Left renal cortex interstitium (tissue), 4 donors: ENCODE measurements around the gene MICU1. TPM values are rescaled to one million over a fixed set of nuclear protein-coding genes. Genes with fewer than 3 reads are reported as not detected.
"Not testable (repeated sequence)": the region's sequence is repeated elsewhere in the genome, so short reads cannot be mapped to it uniquely, and the experiment has no call there.

Source experiments
- DNase-seq, 4 donors: peaks; one replicate each; pipeline ENCODE4 v3.0.0-alpha.2; 2013; ENCODE audit warnings: low read depth in 4 of 4, low spot score in 2 of 4, missing footprints in 1 of 4
- polyA plus RNA-seq, 4 donors: library from polyadenylated mRNA; unstranded; fragments of 120-200 nt; gene quantifications; one replicate each; pipeline ENCODE4 v1.2.1, GENCODE V29; 2013; ENCODE audit not compliant: insufficient read length in 4 of 4

Gene MICU1
- polyA plus RNA-seq, 4 donors = 66.3 to 91.3 (median 75.7) TPM

GRCh38 chr10:72567421-72567820 lies 58.5 kb downstream of the MICU1 start:
- no peak for DNase-seq

DNA sequence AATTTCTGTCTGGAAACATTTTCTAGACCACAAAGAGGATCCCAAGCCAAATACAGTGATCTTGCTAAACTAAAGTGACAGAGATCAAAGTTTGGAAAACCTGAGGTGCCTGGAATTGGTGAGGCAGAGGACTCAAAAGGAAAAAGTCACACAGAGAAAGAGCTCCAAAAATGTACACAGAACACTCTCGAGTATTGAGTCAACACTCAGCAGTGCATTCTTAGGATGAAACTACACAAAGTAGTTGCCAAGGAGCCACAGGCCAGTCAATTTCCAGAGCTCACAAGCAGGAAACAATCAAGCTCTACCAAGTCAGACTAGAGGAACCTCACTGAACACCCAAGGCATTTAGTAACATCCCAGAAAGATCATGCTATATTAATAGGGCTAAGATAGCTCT lies 61.3 kb downstream of the MICU1 start:
- DNase-seq = no peak

DNA sequence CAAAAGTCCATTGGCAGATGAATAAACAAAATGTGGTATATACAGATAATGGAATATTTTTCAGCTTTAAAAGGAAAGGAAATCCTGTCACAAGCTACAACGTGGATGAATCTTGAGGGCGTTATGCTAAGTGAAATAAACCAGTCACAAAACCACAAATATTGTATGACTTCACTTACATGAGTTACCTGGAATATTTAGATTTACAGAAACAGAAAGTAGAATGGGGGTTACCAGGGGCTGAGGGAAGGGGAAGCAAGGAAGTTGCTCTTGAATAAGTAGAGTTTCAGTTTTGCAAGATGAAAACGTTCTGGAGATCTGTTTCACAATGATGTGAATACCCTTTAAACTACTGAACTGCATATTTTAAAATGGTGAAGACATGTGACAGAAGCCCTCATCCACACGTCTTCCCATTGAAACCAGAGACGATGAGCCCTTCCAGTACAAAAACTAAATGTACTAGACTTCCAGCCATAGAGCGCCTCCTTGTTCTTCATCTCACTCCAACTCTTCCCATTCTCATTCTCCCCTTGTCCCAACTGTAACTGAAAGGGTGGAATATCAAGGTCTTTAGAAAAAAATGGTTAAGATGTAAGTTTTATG lies 62.4 kb downstream of the MICU1 start:
- DNase-seq = no peak

- DNase-seq = no peak
Measured at GRCh38 chr10:72561745-72562166, 64.1 kb downstream of the MICU1 start.

- DNase-seq = no peak
Measured at GRCh38 chr10:72557362-72557761, 68.5 kb downstream of the MICU1 start.

GRCh38 chr10:72552857-72553256 lies 73.0 kb downstream of the MICU1 start:
- DNase-seq = no peak

GRCh38 chr10:72550239-72550638 lies 75.6 kb downstream of the MICU1 start:
- DNase-seq = no peak

DNA sequence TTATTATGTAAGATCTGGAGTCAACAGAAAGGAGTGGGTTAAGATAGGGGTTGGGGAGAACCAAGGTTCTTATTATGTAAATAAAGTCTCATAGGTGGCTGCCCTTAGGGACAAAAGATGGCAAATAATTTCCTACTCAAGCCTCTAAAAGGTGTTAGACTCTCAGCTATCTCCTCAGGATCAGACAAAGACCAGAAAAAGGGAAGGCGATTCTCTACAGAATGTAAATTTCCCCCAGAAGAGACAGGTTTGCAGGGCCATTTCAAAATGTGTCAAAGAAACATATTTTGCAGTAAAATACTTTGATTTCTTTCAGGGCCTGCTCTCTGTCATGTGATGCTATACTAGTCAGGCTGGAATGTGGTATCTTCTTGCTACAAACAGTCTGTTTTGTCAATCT lies 80.3 kb downstream of the MICU1 start:
- DNase-seq = no peak

DNA sequence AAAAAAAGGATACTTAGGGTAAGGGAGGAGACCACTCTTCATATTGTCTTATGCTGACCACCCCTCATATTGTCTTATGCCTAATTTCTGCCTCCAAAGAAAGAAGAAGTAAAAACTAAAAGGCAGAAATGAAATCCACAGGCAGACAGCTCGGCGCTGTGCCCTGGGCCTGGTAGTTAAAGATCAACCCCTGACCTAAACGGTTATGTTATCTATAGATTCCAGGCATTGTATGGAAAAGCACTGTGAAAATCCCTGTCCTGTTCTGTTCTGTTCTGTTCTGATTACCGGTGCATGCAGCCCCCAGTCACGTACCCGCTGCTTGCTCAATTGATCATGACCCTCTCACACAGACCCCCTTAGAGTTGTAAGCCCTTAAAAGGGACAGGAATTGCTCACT lies 82.0 kb downstream of the MICU1 start:
- DNase-seq = not testable (repeated sequence)

DNA sequence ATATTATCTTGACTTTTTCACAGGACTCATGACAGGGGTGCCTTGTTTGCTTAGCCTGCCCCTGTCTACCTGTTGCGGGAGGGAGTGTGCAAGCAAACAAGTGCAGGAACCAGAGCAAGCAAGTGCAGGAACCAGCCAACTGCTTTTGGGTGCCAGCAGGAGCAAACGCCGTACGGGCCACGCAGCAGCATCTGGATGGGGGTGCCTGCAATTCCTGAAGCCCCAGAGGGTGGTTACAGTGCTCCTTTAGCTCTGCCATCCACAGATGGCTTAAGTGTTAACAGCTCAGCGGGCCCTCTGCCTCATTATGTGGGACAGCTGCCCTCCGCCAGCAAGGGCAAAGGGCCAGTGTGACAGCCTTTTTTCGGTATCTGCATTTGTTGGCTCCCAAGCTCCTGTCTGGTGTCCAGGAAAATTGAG lies 83.5 kb downstream of the MICU1 start:
- no peak for DNase-seq

DNA sequence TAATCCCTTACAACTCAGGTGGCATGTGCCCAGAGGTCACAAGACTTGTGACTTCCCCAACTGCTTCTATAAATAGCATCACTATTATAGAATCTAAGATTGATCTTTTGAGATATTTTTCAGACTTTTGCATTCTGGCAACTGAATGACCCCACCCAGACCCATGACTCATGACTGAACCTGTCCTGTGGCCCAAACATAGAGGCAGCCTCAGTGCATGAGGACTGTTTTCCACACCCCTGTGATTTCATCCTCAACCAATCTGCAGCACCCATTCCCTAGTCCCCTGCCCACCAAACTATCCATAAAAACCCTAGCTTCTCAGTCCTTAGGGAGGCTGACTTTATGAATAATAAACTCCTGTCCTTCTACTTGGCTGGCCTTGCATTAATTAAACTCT lies 84.5 kb downstream of the MICU1 start:
- DNase-seq = no peak

DNA sequence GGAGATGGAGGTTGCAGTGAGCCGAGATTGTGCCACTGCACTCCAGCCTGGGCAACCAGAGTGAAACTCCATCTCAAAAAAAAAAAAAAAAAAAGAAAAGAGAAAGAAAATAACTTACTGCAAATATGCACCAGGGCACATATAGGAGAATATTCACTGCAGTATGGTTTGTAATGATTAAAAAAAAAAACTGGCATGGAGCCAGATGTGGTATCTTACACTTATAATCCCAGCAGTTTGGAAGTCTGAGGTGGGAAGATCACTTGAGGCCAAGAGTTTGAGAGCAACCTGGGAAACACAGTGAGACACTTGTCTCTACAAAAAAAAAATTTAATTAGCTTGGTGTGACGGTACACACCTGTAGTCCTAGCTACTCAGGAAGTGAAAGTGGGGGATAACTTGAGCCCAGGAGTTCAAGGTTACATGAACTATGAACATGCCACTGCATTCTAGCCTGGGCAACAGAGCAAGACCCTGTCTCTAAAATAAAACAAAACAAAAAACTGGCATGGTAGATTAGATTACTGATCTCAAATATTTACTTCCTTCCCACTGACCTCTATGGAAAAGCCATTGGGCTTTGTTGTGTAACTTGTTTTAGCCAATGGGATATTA lies 85.6 kb downstream of the MICU1 start:
- no peak for DNase-seq

DNA sequence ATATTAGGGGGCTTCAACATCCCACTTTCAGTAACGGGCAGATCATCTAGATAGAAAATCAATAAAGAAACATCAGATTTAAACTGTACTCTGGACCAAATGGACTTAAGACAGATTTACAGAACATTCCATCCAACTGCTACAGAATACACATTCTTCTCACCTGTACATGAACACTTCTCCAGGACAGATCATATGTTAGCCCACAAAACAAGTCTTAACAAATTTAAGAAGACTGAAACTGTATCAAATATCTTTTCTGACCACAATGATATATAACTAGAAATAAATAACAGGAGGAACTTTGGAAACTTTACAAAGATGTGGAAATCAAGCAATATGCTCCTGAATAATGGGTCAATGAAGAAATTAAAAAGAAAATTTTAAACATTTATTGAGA lies 86.7 kb downstream of the MICU1 start:
- no peak for DNase-seq

DNA sequence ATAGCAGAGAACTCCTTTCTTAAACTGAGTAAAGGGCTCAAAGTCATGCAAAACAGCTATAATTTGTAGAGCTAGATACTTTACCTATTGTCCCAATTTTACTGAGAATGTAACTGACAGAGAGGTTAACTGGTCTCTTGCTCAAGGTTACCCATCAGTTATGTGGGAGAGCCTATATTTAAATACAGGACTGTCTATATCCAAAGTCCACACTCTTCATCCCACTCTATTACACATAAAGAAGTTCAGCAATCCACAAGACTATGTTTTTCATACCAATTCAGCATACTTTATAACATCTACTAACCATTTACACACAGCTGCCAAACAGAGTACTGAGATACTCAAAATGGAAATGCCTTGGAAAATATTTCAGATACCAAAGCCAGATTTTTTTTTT lies 100.2 kb downstream of the MICU1 start:
- DNase-seq = no peak

DNA sequence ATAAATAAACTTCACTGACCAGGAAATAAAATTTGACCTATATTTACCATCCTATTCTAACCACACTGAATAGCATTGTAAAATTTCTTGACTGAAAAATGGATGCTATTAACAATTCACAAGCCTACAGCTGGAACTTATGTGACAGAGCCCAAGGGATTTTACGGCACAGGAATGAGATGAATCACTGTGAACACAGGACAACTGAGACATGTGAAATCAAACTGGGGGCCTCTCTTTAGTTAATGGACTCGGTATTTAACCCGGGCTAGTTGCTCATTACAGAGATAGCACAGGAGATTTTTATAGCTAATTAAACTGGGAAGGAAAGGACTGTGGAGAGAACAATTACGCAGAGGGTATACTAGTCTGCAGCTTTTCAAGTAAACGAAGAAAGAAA lies 100.6 kb downstream of the MICU1 start:
- DNase-seq = no peak

- DNase-seq = no peak
Measured at GRCh38 chr10:72524489-72524888, 101.4 kb downstream of the MICU1 start.

DNA sequence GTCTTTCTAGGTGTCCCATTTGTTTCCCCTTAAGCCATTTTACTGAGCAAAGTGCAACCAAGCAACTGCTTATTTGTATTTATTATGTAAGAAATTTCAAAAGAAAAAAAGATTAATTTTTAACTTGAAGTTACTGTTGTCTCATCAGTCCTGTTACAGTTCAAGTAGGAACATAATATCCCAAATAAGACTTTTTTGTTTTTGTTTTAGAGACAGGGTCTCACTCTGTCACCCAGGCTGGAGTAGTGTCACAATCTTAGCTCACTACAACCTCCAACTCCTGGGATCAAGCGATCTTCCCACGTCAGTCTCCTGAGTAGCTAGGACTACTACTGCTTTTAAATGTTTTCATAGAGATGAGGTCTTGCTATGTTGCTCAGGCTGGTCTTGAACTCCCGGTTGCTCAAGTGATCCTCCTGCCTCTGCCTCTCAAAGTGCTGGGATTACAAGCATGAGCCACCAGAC lies 101.9 kb downstream of the MICU1 start:
- no peak for DNase-seq

GRCh38 chr10:72523062-72523461 lies 102.8 kb downstream of the MICU1 start:
- no peak for DNase-seq

GRCh38 chr10:72517244-72517643 lies 108.6 kb downstream of the MICU1 start:
- DNase-seq = no peak

DNA sequence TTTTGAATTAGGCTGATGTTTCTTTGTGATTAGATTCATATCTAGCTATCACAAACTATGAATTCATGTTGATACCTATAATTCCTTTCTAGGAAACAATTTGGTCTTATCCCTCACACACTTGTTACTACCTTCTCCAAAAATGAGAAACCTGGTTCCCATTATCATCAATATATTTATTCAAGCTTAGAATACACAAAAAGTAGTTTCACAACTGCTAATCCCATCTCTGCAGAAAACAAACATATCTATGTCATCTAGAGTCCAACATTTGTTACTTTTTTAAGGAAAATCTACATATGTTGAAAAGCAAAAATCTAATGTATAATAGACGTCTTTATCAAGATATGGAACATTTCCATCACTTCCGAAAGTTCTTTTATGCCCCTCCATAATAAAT lies 110.4 kb downstream of the MICU1 start:
- DNase-seq = no peak

DNA sequence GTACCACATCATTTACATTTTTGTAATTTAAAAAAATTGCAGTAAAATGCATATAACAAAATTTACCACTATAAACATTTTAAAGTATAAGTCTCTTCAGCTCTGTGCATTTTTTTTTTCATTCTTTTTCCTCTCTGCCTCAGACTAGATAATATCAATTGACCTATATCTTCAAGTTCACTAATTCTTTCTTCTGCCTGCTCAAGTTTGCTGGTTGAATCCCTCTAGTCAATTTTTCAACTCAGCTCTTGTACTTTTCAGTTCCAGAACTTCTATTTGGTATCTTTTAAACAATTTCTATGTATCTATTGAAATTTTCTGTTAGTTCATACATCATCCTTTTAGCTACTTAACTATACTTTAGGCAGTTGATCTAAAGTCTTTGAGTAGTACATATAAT lies 112.0 kb downstream of the MICU1 start:
- DNase-seq = no peak

DNA sequence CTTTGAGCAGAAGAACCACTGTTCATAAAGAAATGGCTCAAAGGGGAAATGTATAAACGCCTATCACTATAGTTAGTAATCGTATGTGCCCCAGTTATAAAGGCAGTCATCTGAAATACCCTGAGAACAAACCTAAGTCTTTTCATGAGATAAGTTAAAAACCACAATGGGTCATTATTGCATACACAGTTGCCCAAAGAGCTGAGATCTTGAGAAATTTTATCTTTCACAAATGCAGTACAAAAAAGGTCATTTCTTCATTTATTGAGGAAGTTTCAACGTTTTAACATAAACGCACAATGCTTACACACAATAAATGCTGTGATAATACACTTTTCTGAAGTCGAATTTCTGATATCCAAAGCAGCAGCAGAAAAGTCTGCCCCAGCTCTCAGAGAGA lies 114.4 kb downstream of the MICU1 start:
- no peak for DNase-seq

- no peak for DNase-seq
Measured at GRCh38 chr10:72509941-72510340, 115.9 kb downstream of the MICU1 start.
